Right ventricle myocardium superior (tissue), 1 donor: Measurements from ENCODE around the gene TADA1. TPM values are rescaled to one million over a fixed set of nuclear protein-coding genes. Genes with fewer than 3 reads are reported as not detected.
"Not testable (repeated sequence)": the region's sequence is repeated elsewhere in the genome, so short reads cannot be mapped to it uniquely, and the experiment has no call there.

Experiments used
- ATAC-seq: fragments of 200-7000 bp; cut with Tn5 transposase; one replicate; pipeline ENCODE4 v1.9.1; 2020; ENCODE audit warnings: mild to moderate bottlenecking; ENCODE audit not compliant: poor library complexity
- DNase-seq: peaks from one replicate; pipeline ENCODE4 v3.0.0-alpha.2; 2020
- intact Hi-C: fragments of 100-400 bp; cut with DNase I; formaldehyde crosslinking; loops from one replicate; pipeline ENCODE4 v1.11.2; 2022
- total RNA-seq: library from RNA; stranded (reverse); fragmentation: NEBNext Ultra II Directional; extraction: Animal tissue kit (Norgen Biotek cat#: 25700); gene quantifications from one replicate; pipeline ENCODE4 v1.2.1, GENCODE V29; 2021
- donor health status: DM: no; HTN: yes; CAD: no; lungs with severe emphysema.

TADA1 gene
- total RNA-seq, 1 donor from 2014 or later = 9.7 TPM

DNA sequence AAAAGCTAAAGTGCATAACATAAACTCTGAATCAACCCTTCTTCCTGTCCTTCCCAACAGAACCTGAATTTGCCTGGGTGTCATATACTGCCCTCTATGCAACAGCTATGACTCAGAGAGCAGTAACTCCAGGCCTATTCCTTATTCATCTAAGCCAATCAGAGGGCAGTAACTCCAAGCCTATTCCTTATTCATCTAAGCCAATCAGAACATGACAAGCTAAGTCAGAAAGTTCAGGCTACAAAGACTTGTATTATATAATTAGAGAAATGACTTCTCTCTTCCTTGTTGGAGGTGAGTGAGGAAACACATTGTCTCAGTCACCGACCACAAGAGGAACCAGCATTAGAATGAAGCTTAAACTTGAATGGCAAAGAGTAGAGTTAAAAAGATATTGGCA is 26.2 kb upstream of the TADA1 start:
- intact Hi-C loops = no loop called here
- ATAC-seq (peak; percentile 65), DNase-seq (no peak)

DNA sequence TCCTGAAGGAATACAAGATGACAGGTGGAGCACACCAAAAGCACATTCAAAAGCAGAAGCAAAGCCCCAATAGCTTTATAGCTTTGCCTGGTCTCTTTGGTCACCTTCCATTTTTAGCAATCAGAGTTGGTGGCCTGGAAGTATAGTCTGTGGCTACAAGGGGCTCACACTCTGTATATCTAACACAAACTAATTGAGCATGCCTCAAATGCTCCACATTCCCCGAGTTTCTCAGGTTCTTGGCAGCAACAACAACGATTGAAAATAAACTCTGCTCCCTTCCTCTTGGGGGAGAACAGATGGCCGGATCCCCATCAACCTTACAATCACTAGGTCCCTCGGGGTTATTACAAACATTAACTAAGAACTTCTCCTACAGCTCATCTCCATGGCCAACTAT is 24.9 kb upstream of the TADA1 start:
- no peak for ATAC-seq
- intact Hi-C loops = no loop called here

DNA sequence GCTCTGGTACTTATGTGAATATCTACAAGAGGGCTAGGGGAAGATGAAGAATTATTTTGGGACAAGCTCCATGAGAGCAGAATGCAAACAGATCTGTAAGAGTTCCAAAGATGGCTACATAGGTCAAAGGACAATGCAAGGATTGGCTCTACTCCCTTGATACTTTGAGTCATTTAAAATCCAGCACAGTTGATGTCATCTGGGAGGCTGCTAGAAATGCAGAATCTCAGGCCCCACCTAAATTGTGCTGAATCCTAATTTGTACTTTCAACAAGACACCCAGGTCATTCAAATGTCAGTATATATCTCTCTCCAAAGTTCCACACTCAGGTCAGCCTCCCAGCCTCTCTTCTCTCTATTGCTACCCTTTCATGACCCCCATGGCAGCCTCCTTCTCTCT is 23.7 kb upstream of the TADA1 start:
- DNase-seq = no peak
- no peak for ATAC-seq
- intact Hi-C loops = no loop called here

More for the DNA sequence above, 24.9 kb upstream of the TADA1 start:
- no peak for DNase-seq

DNA sequence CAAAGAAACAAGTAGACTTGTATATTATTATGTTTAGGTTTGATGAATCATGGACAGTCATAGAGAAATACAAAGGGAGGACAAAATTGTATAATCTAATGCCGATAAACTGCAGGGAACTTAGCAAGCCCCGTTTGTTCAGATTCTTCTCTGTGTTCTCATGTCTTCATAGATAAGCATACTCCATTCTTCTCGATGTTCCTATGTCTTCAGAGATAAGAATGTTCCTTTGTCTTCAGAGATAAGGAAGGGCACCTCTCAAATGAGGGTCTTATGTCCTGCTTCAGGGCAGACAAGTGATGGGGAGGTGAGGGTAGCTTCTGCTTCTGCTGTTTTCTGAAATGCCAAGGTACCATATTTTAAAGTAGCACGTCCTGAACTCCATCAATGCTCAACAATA is 19.7 kb upstream of the TADA1 start:
- no peak for DNase-seq
- intact Hi-C loops = no loop called here
- no peak for ATAC-seq

DNA sequence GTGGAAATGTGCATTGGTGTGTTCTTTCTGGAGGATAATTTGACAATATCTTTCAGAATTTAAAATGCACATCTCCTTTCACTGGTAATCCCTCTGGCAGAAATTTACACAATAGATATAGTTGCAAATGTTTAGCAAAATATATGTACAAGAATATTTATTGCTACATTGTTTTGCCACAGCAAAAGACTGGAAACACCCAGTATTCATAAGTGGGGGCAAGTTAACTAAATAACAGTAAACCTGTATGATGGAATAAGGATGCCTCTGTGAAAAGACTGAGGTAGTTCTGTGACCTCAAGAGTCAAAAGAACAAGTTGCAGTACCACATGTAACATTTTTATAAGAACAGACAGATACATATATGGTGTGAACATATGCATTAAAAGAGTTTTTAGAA is 13.7 kb upstream of the TADA1 start:
- DNase-seq (no peak), ATAC-seq (no peak)
- intact Hi-C loops = no loop called here

DNA sequence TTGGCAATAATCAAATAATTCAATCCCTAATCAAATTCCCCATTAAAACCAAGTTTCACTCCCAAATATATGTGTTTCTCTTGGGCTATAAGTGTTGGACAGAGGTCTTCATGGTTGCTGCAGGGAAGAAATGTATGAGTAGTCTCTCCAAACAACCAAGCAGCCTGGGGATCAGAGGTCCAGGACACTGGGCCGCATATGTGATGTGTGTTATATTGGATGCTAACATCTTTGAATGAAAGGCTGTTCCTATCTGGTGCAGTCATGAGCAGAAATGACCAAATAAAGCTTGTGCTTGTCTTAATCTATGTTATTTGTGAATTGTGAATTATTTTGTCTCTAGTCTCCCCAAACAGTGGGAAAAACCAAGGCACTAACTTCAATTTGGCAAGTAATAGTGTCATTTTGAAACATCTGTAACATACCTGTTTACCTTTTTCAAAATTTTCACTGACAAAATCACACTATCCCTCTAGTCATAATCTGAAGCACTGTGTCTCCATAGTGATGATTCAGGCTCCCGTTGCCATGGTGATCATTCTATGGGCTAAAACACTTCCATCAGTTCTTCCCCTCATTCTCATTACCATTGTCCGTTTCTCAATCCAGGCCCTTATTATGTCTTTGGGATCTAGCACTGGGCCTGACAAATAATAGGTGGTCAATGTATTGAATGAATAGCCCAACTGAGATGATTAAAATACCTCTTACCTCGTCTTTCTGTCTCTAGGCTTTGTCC is 12.5 kb upstream of the TADA1 start:
- intact Hi-C loops = no loop called here
- DNase-seq (no peak), ATAC-seq (no peak)

DNA sequence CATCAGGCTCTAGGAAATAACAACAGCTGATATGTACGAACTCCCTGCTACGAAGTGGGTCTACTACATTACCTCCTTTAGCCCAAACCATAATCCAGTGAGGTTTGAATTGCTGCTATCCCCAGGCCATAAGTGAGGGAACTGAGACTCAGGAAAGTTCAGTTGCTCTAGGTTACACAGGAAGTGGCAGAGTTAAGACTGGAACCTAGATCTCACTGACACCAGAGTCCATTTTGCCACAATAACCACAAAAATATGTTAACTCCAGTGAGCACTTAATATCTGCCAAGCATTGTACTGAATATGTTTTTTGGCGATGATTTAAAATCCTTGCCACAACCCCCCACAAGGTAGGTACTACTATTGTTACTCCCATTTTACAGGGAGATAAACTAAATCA is 8.9 kb upstream of the TADA1 start:
- no peak for ATAC-seq
- intact Hi-C loops = no loop called here
- no peak for DNase-seq

DNA sequence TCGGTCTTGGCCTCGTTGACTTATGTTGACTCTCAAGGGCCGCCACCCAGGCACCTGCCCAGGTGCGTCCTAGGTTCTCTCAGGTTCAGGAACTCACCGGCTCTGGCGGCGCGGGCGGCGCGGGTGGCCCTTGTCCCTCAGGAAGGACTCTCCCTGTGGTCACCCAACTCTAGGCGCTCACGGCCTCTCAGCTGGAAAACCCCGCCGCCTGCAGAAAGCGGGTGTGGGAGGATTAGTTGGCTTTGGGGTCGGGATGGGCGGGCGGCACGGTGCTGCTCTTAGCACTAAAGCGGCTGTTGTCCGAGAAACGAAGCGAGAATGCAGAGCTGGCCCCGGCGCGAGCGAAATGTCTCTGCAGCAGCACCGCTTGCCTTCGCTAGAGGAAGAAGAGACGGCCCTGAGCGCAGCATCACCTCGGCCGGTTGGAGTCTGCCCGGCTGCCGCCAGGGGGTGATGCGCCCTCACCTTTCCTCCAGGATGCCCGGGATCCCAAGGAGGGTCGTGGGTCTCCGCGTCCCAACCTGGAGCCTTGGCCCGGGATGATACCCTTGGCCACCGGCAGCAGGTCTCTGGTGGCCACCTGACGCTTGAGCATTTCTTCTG is 8.1 kb upstream of the TADA1 start:
- intact Hi-C loops = no loop called here
- ATAC-seq (peak; percentile 78), DNase-seq (peak; percentile 54)

DNA sequence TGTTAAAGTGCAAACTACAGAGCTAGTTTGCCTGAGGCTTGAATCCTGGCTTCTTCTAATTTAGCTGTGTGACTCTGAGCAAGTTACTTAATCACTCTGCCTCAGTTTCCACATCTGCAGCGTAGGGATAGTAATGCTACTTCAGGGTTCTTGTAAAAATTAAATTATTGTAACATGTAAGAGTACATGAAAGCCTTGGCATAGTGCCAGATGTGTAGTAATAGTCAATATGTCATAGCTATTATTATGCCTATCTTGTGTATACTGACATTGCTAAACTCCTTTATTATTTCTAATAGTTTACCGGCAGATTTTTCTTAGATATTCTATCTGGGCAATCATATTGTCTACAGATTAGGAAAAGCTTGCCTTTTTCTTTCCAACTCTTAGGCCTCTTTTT is 6.8 kb upstream of the TADA1 start:
- DNase-seq (no peak), ATAC-seq (no peak)
- intact Hi-C loops = no loop called here

DNA sequence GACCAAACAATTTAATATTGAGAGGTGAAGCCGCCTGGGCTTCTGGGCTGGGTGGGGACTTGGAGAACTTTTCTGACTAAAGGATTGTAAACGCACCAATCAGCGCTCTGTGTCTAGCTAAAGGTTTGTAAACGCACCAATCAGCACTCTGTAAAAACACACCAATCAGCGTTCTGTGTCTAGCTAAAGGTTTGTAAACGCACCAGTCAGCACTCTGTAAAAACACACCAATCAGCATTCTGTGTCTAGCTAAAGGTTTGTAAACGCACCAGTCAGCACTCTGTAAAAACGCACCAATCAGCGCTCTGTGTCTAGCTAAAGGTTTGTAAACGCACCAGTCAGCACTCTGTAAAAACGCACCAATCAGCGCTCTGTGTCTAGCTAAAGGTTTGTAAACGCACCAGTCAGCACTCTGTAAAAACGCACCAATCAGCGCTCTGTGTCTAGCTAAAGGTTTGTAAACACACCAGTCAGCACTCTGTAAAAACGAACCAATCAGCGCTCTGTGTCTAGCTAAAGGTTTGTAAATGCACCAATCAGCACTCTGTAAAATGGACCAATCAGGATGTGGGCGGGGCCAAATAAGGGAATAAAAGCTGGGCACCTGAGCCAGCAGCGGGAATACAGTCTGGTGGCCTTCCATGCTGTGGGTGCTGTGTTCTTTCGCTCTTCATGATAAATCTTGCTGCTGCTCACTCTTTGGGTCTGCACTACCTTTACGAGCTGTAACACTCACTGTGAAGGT is 2.3 kb upstream of the TADA1 start:
- ATAC-seq, DNase-seq, intact Hi-C loops: not testable (repeated sequence)

DNA sequence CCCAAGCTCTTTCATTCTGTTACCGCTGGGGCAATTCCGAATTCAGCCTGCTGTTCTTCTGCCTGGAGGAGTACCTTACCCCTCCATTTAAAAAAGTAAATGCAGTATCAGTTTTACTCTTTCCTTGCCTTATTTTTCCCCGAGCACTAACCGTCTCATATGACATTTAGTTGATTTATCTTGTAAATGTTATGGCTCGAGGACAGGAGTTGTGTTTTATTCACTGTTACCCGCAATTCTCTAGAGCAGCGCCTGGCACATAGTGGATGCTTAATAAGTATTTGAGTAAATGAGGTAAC is 425 bp upstream of the TADA1 start:
- ATAC-seq = no peak
- DNase-seq = no peak
- intact Hi-C loops = no loop called here

DNA sequence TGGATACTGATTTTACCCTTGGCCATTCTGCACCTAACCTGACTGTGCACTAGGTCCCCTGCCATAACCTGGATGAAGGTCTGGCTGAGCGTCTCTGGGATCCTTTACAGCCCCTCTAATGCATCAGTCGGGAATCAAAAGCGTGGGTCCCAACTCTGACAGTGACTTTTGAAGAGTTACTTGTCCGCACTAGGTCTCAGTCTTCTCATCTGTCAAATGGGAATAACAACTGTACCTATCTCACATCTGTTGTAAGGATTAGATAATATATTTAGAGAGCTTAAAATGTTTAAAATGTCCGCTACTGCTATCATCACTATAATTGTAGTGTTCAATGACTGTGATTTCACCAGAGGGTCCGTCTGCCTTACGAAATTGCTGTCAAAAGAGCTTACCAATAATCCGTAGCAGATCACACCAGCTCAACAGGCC is 746 bp downstream of the TADA1 start:
- DNase-seq (no peak), ATAC-seq (no peak)
- intact Hi-C loops = no loop called here

DNA sequence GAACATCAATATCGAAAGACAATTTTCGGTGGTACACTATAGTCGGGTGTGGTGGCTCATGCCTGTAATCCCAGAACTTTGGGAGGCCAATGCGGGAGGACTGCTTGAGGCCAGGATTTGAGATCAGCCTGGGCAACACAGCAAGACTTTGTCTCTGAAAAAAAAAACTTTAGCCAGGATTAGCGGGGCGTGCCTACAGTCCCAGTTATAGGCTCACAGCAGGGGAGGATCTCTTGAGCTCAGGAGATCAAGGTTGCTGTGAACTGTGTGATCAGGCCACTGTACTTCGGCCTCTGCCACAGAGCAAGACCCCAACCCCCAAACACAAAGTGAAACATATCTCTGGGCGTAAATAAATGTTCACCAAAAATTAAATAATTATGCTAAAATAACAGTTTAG is 1.6 kb downstream of the TADA1 start:
- no peak for ATAC-seq
- no peak for DNase-seq
- intact Hi-C loops = no loop called here

DNA sequence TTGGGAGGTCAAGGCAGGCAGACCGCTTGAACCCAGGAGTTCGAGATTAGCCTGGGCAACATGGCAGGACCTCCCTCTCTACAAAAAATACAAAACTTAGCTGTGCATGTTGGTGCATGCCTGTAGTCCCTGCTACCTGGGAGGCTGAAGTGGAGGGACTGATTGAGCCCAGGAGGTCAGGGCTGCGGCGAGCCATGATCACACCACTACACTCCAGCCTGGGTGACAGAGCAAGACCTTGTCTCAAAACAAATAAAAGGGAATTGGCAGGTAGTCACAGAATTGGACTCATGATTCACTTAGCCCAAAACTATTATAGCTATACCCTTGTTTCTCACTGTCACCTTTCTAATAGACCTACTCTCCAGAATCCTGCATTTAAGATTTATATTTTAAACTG is 5.5 kb downstream of the TADA1 start:
- intact Hi-C loops = no loop called here
- ATAC-seq = no peak
- DNase-seq = no peak

DNA sequence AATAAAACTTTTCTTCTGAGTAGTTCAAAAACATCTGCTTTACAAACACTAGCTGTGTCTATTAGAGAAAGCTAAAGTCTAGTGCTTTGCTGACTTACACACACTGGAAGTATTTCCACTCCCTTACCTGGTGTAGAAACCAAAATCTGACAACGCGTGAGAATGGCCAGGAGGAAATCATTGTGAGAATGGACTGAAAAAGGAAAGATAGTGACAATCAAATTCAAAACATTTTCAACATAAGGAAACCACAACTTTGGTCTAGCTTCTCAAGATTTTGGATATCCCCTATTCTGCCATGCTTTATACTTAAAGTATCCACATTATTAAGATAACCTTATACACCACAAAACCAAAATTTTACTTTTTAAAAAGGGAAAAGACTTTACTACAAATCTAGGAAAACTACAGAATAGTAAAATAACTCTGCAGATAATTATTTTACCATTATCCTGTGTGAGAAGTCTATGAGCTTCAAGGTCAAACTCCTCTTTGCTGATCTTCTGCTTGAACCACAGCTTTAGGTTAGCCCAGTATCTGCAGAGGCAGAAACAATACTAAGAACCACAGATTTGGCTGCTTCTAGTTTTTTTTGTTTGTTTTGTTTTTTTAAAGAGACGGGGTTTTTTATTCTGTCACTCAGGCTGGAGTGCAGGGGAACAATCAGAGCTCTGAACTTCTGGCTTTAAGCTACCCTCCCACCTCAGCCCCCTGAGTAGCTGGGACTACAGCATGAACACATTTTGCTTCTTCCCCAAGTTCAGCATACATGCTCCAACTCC is 6.6 kb downstream of the TADA1 start:
- DNase-seq = no peak
- no peak for ATAC-seq
- intact Hi-C loops = no loop called here

DNA sequence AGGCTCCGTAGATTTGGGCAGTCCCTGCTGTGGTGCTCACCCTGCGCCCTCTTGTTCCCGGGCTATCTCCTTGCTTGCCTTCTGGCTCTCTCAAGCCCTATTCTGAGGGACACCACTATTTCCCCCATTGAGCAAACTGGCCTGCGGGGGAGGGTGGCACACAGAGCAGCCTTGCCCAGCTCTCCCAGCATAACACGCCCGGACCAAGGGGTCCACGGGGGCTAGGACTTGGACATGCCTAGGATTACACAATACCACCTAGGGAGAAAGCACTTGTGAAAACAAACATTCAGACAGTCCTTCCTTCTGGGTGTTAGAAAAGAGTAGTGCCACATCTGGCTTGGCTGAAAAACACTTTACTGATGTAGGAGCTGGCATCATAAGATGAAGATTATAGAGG is 7.4 kb downstream of the TADA1 start:
- ATAC-seq = no peak
- intact Hi-C loops = no loop called here
- no peak for DNase-seq

DNA sequence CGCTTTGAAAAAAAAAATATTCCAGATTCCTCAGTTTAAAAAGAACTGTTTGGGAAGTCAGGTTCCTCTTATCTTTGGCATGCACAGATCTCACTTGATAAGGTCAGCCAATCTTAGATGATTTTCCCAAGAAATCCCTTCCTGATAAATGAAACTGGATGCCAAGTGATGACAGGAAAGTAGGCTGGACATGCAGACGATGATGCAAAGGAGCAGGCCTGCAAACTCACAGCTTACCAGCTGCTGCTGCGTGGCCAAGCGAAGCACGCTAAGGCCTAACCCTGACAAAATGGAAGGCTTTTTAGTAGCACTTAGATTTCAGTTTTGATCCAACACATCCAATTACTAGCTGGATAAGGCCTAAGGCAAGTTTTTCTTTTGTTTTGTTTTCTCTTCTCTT is 10.1 kb downstream of the TADA1 start:
- ATAC-seq (no peak), DNase-seq (no peak)
- intact Hi-C loops = no loop called here

DNA sequence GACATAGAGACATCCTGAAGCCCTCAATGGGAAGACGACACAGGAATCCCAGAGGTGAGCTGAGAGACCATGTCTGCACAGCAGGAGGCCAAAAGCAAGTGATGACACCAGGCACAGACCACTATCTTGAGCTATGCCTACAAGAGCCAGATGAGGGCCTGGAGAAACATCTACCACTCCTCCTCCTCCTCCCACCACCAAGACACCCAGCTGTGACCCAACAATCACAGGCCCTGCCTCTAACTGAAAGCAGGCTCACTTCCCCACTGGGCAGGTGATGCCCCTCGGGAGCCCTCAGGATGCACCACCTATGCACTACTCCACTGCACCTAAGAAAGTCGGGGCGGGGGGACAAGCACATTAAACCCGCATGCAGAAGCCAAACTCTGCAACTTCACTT is 16.5 kb downstream of the TADA1 start:
- DNase-seq (no peak), ATAC-seq (peak; percentile 13)
- intact Hi-C loops = no loop called here

DNA sequence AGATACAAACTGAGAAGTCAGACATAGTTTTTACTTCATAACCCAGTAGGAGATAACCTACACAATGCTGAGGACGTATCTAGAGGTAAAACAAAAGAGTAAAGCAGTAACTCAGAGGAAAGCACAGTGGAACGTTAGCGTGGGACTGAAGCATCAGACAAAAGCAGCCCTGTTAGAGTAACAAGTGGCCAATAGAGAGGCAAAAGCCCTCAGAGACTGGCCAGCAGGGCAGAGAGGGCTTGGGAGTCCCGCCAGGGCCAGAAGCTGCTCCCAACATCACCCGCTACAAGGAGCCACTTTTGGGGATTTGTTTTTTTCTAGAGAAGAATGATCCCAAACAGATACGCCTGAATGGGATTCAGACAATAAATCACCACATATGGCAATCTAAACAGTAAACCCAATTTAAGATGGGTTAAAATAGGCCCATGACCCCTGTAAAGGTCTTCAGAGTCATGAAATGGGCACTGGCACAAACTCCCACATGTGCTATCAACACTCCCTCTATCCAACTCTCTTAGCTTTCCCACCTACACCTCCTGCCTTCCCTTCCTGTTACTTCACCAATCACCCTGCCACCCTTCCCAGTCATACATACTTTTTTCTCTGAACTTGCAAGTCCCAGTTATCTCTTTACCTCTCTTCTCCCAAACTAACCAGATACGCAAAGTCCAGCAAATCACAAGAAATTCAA is 17.2 kb downstream of the TADA1 start:
- no peak for DNase-seq
- intact Hi-C loops = no loop called here
- peak; percentile 24 for ATAC-seq
